ENCODE results near the gene WDR93. TPM values are rescaled to one million over a fixed set of nuclear protein-coding genes. Genes with fewer than 3 reads are reported as not detected.

The WDR93 gene
- total and polyA plus RNA-seq, 10 donors: 0.09 to 0.11 TPM; not detected in 8

DNA sequence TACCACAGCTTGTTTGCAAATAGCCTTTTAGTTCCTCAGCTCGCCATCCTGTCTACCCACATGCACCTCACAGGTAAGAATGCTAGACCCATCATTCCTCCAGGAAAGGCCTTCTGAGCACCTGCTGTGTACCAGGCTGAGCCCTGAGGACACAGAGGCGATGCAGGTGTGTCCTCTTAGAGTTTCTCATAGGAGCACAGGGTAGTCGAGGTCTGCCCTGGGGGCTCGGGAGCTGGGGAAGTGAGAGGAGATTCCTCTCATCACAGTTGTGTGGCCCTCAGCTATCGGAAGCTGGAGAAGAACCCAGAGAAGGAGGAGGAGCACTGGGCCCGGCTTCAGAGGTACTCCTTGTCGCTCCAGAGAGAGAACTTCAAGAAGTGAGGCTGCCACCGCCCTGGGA lies 52.4 kb downstream of the WDR93 start:
- intact Hi-C loops (cut with DNase I; ENCODE audit: low total_unique reads): no loop called here
- H3K27me3 ChIP-seq (replicated peaks in 1 of 7): peaks cover 0 to 27% (median 0%) of the 10 kb centered on the region in 7 donors

DNA sequence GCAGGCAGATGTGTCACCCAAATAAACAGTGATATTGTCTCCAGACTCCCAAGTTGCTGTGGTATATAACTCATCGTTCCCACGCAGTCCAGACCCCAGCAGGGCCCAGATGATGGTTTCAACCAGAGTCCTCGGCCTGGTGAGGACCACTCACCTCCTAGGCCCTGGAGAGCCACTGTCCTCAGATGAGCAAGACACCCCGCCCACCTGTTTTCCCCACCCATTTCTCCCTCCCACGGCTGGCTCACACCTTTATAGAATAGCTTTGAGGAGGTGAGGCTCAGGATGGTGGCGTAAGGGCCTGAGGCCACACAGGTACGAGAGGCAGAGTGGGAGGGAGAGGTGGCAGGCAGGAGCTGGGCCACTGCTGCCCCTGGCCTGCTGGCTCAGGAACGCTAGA lies 53.0 kb downstream of the WDR93 start:
- 73 to 89% (median 83%) methylated on average over 7 to 8 of the region's 8 CpGs for WGBS, 5 donors
- TF ChIP-seq POLR2AphosphoS5 (IDR thresholded peaks at IDR 0.05) (no peak), POLR2A (IDR thresholded peaks at IDR 0.05) (no peak)
- TF ChIP-seq, protein P1, sequence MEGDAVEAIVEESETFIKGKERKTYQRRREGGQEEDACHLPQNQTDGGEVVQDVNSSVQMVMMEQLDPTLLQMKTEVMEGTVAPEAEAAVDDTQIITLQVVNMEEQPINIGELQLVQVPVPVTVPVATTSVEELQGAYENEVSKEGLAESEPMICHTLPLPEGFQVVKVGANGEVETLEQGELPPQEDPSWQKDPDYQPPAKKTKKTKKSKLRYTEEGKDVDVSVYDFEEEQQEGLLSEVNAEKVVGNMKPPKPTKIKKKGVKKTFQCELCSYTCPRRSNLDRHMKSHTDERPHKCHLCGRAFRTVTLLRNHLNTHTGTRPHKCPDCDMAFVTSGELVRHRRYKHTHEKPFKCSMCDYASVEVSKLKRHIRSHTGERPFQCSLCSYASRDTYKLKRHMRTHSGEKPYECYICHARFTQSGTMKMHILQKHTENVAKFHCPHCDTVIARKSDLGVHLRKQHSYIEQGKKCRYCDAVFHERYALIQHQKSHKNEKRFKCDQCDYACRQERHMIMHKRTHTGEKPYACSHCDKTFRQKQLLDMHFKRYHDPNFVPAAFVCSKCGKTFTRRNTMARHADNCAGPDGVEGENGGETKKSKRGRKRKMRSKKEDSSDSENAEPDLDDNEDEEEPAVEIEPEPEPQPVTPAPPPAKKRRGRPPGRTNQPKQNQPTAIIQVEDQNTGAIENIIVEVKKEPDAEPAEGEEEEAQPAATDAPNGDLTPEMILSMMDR (IDR thresholded peaks at IDR 0.05 in 8 of 11, conservative IDR thresholded peaks at IDR 0.05 in 3 of 11): no peak
- Histone ChIP-seq H3K4me3 (no peak overlapping the region), H3K4me1 (peaks cover 0 to 7% (median 2%) of the 10 kb centered on the region in 6 donors), H3K9me3 (no peaks in the 10 kb centered on the region), H3K36me3 (no peaks in the 10 kb centered on the region), H3K27me3 (replicated peaks in 1 of 7) (peaks cover 0 to 32% (median 0%) of the 10 kb centered on the region in 7 donors), H3K27ac (no peak overlapping the region)
- no peak for DNase-seq
- intact Hi-C loops (cut with DNase I; ENCODE audit: low total_unique reads): no loop called here

More for the DNA sequence above, 52.4 kb downstream of the WDR93 start:
- H3K4me1 ChIP-seq: peaks cover 0 to 7% (median 2%) of the 10 kb centered on the region in 6 donors
- no peak for TF ChIP-seq POLR2A (IDR thresholded peaks at IDR 0.05)
- no peak for TF ChIP-seq POLR2AphosphoS5 (IDR thresholded peaks at IDR 0.05)
- TF ChIP-seq, protein P1 (IDR thresholded peaks at IDR 0.05 in 8 of 11, conservative IDR thresholded peaks at IDR 0.05 in 3 of 11): no peak
- no peak overlapping the region for H3K27ac ChIP-seq
- H3K36me3 ChIP-seq: no peaks in the 10 kb centered on the region
- WGBS, 5 donors: 80 to 86% (median 83%) methylated on average over 8 of the region's 8 CpGs
- no peak for DNase-seq
- H3K4me3 ChIP-seq: no peak overlapping the region
- H3K9me3 ChIP-seq: no peaks in the 10 kb centered on the region

DNA sequence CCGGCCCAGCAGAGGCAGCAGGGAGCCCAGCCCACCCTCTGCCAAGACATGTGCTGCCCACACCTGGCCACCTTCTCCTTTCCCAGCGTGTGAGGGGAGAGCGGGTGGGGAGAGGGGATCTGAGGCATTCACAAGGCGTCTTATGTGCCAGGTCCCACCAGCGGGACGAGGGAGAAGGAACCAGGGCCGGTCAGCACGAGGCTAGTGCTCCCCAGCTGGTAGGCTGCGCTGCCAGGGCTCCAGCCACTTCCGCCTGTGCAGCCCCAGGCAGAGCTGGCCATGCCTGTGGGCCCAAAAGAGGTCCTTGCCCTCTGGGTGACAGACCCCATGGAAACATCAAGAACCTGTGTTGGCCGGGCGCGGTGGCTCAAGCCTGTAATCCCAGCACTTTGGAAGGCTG lies 54.5 kb downstream of the WDR93 start:
- intact Hi-C loops (cut with DNase I; ENCODE audit: low total_unique reads): no loop called here
- DNase-seq: no peak
- H3K27ac ChIP-seq: no peak overlapping the region
- H3K9me3 ChIP-seq: no peaks in the 10 kb centered on the region
- H3K4me3 ChIP-seq: no peak overlapping the region
- TF ChIP-seq POLR2AphosphoS5 (IDR thresholded peaks at IDR 0.05) (no peak), POLR2A (IDR thresholded peaks at IDR 0.05) (no peak)
- TF ChIP-seq, protein P1 (IDR thresholded peaks at IDR 0.05 in 8 of 11, conservative IDR thresholded peaks at IDR 0.05 in 3 of 11): no peak
- peaks cover 0 to 44% (median 4%) of the 10 kb centered on the region in 7 donors for H3K27me3 ChIP-seq (replicated peaks in 1 of 7)
- peaks cover 3 to 11% (median 7%) of the 10 kb centered on the region in 6 donors for H3K4me1 ChIP-seq
- H3K36me3 ChIP-seq: no peaks in the 10 kb centered on the region
- 79 to 86% (median 85%) methylated on average over 11 to 13 of the region's 13 CpGs for WGBS, 5 donors

DNA sequence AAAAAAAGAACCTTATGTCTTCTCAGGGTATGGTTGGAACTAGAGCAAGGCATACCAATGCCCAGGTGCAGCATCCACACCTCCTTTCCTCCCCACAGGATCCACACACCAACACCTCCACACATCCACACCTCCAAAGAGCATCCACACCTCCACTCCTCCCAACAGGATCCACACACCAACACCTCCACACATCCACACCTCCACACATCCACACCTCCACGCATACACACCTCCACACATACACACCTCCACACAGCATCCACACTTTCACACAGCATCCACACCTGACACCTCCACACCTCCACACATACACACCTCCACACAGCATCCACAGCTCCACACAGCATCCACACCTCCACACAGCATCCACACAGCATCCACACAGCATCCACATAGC lies 55.2 kb downstream of the WDR93 start:
- 14 to 85% (median 71%) methylated on average over 1 of the region's 1 CpG for WGBS, 5 donors
- Histone ChIP-seq H3K27me3 (replicated peaks in 1 of 7) (peaks cover 0 to 49% (median 7%) of the 10 kb centered on the region in 7 donors), H3K4me3 (no peak overlapping the region), H3K4me1 (peaks cover 3 to 13% (median 10%) of the 10 kb centered on the region in 6 donors), H3K36me3 (no peaks in the 10 kb centered on the region), H3K9me3 (no peaks in the 10 kb centered on the region), H3K27ac (no peak overlapping the region)
- TF ChIP-seq, protein P1 (IDR thresholded peaks at IDR 0.05 in 8 of 11, conservative IDR thresholded peaks at IDR 0.05 in 3 of 11): no peak
- no peak for TF ChIP-seq POLR2A (IDR thresholded peaks at IDR 0.05)
- TF ChIP-seq POLR2AphosphoS5 (IDR thresholded peaks at IDR 0.05): no peak
- intact Hi-C loops (cut with DNase I; ENCODE audit: low total_unique reads): no loop called here
- no peak for DNase-seq

Data from spleen (tissue), 11 donors.